Measurements from ENCODE around the gene GRIK5.

GRIK5 gene

DNA sequence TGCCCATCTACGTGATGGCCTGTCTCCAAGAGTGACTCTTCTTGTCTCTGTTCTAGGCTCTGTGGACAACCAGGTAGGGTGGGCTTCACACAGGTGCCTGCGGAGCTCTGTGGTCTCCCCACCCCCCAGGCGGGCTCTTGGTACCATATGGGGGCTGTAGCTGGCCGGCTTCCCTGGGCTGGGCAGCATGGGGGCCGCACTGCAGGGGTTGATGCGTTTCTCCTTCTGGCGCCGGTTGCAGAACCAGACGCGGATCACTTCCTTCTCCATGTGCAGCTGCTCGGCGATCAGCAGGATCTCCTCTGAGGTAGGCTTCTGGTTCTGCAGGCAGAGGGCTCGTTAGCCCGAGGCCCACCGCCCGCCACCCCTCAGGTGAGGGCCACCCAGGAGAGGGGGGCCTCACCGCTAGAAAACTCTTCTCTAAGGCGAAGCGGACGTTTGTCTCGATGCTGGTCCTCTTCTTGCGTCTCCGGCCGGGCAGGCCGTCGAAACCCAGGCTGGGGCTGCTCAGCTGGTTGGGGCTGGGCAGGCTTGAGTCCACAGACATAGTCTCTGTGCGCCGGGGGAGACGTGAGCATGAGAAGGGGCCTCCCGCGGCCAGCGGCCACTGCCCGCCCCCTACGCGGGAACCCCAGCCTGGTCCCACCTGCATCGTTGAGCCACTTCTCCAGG, 25.3 kb upstream of the GRIK5 start:
- no peak for DNase-seq

- no peak for DNase-seq
Observed at GRCh38 chr19:42093926-42094325, 23.9 kb upstream of the GRIK5 start.

- DNase-seq: no peak
Observed at GRCh38 chr19:42093505-42093904, 23.5 kb upstream of the GRIK5 start.

GRCh38 chr19:42092350-42092749, 22.3 kb upstream of the GRIK5 start:
- no peak for DNase-seq

- DNase-seq: no peak
Observed at GRCh38 chr19:42091742-42092141, 21.7 kb upstream of the GRIK5 start.

DNA sequence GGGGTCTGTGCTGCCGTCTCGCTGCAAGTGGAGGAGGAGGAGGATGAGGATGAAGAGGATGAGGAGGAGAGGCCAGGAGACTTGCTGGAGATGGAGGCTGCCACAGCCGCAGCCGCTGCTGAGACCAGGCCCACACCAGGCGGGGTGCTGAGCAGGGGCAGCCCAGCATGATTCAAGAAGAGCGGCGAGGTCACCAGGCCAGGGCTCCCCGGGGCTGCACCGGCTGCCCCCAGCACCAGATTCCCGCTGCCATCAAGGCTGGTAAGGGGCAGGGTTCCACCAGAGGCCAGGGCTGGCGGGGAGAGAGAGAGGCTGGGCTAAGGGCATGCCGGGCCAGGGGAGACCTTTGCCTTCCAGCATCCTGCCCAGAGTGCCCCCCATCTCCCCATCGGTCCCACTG, 21.3 kb upstream of the GRIK5 start:
- no peak for DNase-seq

- DNase-seq: no peak
Observed at GRCh38 chr19:42090672-42091071, 20.7 kb upstream of the GRIK5 start.

DNA sequence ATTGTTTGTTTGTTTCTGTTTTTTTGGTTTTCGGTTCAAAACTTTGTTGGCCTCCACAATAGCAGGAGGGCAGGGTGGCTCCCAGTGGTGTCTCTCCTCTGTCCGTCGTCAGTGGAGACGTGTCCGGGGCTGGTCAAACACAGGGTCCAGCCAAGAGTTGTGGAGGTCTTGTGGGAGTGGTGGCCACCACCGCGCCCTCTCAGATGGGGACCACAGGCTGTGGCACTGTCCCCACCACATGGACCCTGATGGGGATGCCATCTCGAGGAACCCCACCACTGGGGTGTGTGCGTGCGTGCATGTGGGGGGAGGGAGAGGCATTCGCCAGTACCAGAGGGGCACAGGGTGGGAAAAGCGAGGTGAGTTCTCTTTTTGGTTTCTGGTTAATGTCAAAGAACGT, 19.8 kb upstream of the GRIK5 start:
- DNase-seq: no peak

DNA sequence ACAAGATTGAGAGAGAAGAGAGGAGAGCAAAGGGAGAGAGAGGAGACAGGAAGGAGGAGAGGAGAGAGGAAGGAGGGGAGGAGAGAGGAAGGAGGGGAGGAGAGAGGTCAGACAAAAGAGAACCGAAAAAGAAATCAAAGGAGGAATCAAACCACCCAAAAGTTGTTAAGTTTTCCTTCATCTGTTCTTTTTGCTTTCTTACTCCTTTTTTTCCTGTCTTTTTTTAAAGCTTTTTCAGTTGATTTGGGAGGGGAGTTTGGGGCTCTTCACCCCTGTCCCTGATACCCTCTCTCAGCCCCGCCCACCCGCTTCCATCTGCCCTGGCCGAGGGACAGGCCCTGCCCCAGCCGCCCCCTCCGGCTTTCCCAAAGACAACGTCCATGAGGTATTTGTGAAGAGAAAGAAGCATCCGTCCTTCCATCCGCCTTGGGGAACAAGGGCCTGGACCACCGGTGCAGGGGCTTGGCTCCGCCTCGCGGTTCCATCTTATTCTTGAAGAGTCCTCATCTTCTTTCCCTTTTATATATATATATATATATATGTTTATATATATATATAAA, 19.3 kb upstream of the GRIK5 start:
- DNase-seq: no peak

- DNase-seq: no peak
Observed at GRCh38 chr19:42088471-42089190, 18.6 kb upstream of the GRIK5 start.

DNA sequence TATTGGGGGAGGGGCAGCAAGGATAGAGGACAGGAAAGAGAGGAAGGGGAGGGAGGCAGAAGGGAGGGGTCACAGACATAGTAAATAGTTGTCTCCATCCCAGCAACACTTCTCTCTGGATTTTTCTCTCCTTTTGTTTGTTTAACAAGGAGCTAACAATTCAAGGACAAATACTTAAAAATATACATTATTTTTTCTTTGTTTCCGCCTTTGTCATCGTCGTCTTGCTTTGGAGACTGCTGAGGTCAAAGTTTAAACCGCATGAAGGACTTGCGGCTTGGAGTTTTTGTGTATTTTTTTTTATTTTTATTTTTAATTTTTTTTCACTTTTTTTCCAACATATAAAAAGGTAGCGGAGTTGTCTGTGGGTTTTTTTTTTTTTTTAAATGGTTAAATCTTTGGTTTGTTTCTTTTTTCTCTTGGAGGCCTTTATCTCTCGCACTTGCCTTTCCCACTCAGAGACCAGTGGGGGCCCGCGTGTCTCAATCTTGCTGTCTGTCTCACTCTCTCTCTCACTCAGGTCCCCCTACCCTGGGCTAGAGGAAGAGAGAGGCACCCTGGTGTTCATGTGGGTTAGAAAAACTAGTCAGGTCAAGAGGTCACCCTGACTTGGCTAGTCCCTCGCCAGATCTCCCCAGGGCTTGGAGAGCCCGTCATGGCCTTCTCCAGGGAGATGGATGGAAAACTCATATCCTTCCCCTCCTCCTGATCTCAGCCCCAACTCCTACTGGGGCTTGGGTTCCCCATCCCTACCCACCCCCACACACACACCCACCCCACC, 17.0 kb upstream of the GRIK5 start:
- no peak for DNase-seq

GRCh38 chr19:42086188-42086736, 16.3 kb upstream of the GRIK5 start:
- DNase-seq: no peak

DNA sequence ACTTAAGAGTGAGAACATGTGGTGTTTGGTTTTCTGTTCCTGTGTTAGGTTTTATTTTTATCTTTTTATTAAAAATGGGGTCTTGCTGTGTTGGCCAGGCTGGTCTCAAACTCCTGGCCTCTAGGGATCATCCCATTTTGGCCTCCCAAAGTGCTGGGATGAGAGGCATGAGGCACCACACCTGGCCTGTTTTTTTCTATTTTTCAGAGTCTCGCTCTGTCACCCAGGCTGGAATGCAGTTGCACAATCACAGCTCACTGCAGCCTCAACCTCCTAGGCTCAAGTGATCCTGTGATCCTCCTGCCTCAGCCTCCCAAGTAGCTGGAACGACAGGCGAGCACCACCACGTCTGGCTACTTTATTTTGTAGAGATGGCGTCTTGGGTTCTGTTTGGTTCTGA, 13.5 kb upstream of the GRIK5 start:
- DNase-seq: no peak

DNA sequence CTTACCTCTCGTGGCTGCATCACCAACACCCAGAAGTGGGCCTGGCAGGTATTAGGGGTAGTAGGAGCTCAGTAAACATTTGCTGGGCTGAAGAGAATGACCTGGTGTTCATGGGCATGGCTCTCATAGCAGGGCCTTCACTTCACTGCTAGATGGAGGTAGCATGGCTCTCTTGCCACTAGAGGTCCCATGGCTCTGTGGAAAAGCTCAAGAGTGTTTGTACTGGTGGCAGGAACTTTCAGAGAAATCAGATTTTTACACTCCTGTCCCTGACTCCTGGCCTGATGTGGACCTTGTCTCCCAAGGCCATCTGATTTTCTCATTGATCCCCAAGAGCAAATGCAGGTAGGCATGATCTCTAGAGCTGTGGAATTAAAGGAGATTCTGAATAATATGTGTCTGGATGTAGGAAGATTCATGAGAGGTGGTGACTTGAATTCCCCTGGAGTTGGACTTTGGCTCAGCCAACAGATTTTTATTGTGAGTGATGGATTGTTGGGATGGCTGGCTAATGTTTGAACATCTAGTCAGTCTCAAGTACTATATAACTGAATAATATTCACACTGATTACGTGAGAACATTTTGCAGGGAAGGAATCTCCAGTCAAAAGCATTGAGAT, 11.7 kb upstream of the GRIK5 start:
- no peak for DNase-seq

- DNase-seq: no peak
Observed at GRCh38 chr19:42080764-42081375, 10.9 kb upstream of the GRIK5 start.

GRCh38 chr19:42079886-42080763, 10.1 kb upstream of the GRIK5 start:
- no peak for DNase-seq

- DNase-seq: no peak
Observed at GRCh38 chr19:42079276-42079669, 9.3 kb upstream of the GRIK5 start.

GRCh38 chr19:42078538-42079275, 8.7 kb upstream of the GRIK5 start:
- no peak for DNase-seq

GRCh38 chr19:42078058-42078457, 8.1 kb upstream of the GRIK5 start:
- DNase-seq: no peak

DNA sequence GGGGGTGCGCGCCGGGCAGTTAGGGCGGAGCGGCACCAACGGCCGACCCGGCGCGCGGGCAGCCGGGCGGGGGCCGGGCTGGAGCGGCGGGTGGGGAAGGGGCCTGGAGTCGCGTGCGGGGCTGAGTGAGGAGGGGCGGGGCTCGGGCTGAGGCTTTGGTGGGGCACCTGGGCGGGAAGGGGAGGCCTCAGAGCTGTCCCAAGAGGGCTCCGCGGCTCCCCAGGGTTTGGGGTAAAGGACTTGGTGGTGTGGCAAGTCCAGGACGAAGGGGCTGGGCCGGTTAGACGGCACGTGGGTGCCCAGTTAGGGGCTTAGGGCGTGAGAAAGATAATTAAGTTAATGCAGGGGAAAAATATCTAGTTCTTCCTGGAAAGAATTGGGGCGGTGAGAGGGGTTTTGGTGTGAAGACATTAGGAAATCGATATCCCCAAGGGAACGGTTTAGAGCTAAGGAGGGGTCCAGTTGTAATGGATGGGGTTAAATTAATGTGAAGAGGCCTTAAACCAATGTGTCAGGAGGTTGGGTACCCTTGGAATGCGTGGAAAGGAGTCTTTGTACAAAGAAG, 6.5 kb upstream of the GRIK5 start:
- DNase-seq: no peak

All from 8988T (cell line).